GM21529 (cell line): ENCODE data around the gene ADK.

Experiments used
- ATAC-seq: cut with Tn5 transposase; IDR thresholded peaks from one replicate; pipeline ENCODE4 v1.9.1; 2021; ENCODE audit not compliant: unreplicated experiment

Gene ADK

DNA sequence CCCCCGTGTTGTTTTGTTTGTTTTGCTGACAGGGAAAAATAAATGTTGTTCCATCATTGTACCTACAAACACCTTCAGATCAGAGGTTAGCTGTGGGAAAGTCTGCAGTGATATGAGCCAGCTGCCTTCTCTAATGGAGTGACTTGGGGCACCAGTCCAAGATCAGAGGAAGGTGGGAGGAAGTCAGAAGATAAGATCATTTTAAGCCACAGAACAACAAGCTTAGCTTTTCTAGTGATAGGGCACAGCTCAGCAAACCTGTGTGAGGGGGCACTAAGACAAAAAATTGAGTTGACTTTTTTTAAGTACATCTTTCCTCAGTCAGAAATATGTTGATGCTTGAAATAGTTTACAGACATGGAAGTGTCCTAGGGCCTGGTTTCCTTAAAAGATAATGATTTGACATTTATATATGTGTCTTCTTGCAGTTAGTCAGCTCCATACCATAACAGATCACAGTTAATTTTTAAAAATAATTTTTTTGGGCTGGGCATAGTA lies 435.1 kb downstream of the ADK start:
- ATAC-seq = peak; percentile 38

DNA sequence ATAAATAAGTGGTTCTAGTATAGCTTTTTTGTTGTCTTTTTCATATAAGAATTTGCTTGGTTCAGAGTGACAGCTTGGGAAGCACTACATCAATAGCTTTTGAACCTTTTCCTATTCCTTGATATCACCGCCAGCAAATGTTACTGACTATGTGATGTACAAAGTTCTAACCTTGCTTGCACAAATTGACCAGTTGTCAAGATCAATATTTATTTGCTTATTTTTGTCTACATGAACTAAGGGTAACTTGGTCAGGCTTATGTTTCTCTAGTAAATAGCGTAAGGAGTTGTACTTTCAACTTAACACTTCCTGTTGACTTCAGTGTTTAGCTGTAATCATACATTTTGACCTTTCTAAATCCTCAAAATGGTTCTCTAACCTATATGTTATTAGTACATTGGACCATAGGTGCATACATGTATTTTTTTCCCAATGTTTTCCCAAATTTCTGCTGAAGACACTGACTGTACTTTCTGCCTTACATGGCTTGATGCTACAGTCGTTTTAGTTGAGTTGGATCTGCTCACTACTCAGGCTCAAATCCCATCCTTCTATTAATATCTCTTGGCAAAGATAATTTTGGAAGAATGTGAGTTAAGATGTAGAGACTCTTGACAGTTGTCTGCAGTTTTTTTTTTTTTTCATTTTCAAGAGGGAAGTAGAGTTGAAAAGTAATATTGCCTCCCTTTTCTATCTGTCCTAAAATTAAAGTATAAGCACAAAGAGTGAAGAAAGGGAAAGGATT lies 436.3 kb downstream of the ADK start:
- ATAC-seq = no peak

DNA sequence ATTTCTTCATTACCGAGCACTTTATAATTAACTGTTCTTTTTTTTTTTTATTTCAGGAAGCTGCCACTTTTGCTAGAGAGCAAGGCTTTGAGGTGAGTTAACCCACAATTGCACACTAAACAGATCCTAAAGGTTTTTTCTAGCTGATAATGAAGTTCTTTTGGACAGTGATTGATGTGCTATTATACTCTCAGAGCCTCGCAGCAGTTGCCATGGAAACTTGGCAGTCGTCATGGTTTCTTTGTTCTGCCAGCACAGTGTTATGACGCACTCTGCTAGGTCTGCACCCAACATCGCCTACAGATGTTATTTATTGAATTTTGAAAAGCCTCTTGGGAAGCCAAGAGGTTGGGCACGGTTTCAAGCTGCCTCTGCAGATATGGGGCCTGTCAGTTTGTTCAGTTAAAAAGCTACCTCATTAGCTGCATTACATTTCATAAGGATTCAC lies 438.2 kb downstream of the ADK start:
- no peak for ATAC-seq

DNA sequence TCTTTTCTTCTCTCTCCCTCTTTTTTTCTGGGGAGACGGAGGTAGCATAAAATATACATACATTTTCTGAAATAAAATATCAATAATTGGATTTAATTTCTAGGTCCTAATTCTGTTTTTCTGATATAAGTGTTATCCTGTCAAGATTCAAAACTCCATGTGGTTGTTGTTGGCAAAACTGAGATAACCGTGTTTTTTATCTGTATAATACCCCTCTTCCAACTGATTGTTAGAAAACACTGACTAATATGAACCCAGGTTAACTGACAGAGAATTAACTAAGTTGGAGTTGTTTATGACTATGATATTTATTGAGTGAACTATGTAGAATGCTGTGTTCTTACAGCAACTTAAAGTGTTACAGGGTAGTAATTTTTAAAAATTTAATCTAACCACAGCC lies 438.8 kb downstream of the ADK start:
- no peak for ATAC-seq

DNA sequence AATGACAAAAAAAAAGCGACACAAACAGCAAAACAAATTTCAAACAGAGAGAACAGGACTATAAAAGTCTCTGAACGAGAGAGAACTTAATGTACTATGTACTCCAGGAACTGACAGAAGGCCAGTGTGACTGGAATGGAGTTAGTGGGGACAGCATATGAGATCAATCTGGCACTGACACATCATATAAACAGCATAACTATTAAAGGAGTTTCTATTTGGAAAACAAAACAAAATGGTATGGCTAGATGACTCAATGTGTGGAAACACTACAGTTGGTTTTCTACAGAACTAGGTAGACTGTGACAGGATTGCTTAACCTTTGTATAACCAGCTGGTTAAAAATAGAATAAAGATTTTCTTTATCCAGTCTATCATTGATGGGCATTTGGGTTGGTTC lies 442.4 kb downstream of the ADK start:
- ATAC-seq = no peak

DNA sequence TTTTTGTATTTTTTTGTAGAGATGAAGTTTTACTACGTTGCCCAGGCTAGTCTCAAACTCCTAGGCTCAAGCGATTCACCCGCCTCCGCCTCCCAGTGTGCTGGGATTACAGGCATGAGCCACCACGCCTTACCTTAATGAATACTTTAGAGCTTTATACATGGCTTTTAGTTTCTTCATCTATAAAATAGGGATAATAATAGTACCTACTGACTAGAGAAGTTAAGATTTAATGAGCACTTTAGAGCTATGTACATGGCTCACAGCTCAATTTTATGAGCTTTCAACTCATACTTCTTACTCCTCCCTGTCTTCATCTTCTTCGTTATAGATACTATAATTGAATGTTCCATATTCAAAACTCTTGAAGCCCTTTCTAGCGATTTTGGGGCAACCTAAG lies 445.7 kb downstream of the ADK start:
- ATAC-seq = no peak

DNA sequence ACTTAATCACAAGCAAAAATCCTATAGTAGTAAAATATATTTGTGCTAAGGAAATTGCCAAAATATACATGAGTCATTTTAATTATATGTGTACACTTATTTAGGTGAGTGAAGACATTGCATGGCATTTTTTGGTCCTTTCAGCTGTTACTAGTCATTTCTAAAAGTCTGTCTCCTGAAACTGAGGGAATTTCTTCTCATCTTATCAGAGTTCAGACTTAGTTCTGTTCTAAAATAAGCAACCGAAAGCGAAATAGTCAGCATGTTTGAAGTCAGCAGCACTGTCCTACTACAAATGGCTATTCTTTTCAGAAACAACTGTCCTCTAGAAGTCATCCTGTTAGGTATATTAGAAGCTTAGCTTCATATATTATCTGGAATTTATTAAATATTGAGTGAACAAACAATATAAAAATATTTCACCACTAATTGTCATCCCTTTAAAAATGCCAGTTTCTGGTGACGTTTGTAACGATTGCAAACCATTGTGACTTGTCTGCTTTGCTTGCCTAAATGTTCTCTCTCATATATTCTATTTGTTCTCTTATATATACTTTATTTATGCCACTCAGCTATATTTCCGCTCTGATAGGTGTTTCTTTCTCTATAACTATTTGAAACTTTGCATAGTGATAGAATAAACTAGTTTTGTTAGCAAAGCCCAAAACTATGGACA lies 448.0 kb downstream of the ADK start:
- peak; percentile 61 for ATAC-seq

DNA sequence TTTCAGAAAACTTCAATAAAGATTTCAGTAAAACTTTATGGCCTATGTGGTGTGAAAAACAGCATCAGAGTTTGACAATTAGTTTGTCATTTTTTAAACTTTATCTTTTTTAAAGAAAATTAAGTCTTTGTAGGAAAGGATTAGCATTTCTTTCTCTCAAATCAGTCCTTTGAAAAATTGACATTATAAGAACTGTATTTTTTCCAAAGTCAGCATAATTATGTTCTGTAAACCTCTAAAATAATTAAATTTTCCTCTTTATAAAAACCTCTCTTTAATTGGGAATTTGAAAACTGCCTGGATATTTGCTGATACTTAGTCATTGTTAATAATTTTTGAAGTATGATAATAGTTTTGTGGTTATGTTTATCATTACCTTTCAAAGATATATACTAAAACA lies 448.7 kb downstream of the ADK start:
- no peak for ATAC-seq

DNA sequence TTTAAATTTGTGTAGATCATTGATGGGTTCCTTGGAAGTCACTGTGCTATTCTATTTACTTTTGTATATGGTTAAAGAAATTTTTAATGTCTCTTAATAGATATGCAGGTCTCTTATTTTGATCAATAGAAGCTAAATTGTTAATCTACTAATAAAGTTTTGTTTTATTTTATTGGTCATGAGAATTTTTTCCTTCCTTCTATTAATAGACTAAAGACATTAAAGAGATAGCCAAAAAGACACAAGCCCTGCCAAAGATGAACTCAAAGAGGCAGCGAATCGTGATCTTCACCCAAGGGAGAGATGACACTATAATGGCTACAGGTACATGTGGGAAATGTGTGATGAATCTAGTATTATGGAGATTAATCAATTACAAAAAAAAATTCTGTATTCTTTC lies 449.1 kb downstream of the ADK start:
- ATAC-seq = no peak

DNA sequence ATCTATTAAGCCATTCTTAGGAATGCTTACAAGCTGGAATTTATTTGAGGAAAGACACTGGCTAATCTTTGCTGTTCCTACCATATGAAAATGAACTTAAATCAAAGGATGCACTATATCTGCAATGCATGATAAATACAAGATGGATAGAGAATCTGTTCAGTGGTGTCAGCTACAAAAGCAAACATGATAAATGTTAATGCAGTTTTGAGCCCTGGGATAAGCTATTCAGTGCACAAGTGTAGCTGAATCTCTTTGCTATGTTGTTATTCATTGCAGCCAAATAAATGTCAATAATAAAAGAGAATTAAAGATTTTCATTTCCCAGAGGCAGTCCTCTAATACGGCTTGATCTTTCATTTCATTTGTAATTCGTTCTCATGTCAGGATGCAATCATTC lies 451.6 kb downstream of the ADK start:
- no peak for ATAC-seq

DNA sequence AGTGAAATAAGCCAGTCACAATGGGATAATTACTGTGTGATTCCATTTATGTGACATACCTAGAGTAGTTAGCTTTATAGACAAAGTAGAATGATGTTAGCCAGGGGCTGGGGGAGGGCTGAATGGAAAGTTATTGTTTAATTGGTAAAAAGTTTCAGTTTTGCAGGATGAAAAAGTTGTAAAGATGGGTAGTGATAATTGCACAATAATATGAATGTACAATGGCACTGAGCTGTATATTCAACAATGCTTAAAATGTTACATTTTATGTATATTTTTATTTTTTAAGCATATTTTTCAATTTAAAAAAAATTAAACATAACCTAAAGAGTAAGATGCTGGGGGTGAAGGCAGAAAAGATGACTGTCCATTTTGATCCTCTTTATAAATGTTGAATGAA lies 459.3 kb downstream of the ADK start:
- no peak for ATAC-seq

DNA sequence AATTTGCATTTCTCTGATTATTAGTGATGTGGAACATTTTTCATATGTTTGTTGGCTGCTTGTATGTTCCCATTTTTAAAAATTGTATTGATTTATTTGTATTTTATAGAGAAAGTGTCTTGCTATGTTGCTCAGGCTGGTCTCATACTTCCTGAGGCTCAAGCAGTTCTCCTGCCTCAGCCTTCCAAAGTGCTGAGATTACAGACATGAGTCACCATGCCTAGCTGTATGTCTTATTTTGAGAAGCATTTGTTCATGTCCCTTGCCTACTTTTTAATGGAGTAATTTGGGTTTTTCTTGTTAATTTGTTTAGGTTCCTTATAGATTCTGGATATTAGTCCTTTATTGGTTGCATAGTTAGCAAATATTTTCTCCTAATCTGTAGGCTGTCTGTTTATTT lies 461.2 kb downstream of the ADK start:
- ATAC-seq = no peak

DNA sequence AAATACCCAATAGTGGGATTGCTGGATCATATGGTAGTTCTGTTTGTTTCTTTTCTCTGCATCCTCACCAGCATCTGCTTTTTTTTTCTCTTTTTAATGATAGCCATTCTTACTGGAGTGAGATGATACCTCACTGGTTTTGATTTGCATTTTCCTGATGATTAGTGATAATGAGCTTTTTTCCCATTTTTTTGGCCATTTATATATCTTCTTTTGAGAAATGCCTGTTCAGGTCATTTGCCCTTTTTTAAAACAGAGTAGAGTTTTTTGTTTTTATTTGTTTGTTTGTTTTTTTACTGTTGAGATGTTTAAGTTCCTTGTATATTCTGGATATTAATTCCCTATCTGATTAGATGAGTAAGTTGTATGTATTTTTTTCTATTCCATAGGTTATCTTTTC lies 469.6 kb downstream of the ADK start:
- ATAC-seq = no peak

DNA sequence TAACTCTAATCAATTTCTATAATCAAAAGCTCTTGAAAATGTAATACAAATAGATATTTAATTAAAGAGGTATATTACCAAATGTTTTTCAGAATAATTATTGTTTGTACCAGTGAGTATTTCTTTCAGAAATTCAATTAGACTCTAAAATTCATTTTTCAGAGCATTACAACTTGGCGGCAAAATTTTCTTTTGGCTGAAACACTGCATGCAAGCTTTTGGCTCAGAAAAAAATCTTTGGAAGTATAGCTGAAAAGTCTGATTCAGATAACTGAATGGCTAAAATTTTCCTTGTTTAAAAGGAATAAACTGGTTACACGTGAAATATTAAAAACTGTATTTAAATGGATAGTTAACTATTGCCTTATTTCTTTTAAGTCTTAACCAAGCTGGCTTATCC lies 472.8 kb downstream of the ADK start:
- ATAC-seq = no peak

DNA sequence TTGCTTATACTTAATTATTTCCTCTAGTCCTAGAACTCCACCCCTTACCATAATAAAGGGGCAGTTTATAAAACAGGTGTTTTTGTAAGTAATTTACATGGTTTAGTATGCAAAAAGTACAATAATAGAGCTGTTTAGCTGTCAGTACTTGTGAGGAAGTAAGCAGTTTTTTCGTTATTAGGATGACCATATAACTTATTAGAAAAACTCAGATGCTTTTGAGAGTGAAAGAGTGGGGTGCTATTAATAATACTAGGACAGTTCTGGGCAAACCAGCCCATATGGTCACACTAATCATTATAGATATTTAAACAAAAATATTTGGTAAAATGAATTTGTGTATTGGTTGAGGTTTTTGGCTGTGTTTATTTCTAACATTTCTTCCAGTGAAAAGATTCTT lies 473.5 kb downstream of the ADK start:
- no peak for ATAC-seq

DNA sequence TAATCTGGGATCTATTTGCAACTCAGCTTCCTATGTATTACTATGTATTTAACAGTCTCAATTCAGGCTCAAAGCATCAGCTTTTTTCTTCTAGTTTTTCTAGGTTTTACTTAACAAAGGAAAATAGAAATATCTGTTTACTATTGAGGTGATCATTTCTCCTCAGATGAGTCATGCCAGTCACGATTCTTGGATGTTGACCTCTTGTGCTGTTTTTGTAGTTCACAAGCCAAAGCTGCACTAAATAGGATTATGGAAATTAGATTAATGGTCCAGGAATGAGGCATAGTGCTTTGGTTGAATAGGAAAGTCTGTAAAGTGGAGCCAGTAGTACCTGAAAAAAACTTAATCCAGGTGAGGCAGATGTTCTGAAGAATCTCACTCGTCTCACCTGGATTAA lies 477.1 kb downstream of the ADK start:
- no peak for ATAC-seq

DNA sequence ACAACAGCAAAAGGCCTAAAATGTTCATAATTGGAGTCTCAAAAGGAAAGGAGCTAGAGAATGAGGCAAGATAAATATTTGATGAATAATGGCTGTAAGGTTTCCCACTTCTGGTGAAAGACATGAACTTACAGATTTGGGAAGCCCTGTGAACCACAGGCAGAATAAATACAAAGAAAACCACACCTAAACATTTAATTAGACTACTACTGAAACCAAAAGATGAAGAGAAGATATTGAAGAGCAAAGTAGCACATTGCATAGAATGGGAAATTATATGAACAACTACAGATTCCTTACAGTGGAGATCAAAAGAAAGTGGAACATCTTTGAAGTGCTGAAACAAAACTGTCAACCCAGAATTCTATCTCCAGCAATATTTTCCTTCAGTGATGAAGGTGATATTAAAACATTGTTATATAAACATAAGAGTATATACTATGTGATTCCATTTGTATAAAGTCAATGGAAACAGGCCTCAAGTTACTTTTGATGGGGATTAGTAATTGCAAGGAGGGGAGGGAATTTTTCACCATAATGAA lies 484.0 kb downstream of the ADK start:
- no peak for ATAC-seq

DNA sequence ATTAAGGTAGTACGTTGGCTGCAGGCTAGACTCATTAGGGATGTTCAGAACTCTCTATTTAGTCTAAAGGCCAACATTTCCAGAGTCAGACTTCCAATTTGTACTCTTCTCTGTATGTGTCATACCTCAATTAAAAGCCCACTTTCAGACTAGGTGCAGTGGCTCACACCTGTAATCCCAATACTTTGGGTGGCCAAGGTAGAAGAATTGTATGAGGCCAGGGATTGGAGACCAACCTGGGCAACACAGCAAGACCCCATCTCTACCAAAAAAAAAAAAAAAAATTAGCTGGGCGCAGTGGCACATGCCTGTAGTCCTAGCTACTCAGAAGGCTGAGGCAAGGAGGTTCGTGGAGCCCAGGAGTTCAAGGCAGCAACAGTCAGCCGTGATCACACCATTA lies 484.6 kb downstream of the ADK start:
- no peak for ATAC-seq

DNA sequence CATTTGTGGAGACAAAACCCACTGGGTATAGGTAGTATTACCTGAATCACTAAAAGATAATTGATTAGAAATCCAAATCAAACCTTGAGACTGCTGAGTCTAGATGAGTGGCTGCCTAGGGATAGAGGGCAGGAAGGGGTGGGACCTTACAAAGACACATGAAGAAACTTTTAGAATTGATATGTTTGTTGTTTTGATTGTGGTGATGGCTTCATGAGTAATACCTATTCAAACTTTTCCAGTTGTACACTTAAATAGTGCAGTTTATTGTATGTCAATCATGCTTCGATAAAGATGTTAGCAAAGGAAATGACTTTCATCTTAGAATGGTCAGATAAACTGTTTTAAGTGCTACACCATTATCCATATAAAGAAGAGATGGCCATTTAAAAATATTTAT lies 486.7 kb downstream of the ADK start:
- no peak for ATAC-seq

DNA sequence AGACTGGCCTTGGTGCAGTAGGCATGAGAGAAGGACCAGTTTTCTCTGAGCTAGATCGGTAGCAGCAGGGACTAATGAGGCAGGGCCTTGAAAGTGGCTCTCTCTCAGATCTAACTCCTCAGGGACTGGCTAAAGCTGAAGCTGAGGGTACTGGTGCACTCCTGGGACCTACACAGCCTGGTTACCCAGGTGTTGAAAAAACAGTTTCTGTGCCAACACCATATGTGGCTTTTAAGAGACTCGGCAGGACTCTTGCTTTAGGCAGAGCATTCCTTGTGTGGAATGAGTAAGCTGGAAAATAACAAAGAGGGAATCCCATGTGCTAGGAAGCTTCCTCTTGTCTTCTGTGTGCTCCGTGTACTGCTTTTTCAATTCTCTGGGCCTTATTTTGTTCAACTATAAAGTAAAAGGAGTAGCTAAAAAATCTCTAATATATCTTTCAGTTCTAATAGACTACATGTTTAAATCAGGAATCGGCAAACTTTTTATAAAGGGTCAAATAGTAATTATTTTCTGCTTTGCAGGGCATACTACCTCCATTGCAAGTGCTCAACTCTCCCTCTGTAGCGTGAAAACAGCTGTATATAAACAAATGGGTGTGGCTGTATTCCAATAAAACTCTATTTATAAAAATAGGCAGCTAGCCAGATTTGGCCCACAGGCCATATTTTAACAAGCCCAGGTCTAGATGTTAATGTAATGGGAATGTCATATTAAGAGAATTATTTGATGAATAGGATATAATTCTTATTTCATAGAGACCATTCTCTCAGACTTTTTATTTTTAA lies 489.3 kb downstream of the ADK start:
- no peak for ATAC-seq

DNA sequence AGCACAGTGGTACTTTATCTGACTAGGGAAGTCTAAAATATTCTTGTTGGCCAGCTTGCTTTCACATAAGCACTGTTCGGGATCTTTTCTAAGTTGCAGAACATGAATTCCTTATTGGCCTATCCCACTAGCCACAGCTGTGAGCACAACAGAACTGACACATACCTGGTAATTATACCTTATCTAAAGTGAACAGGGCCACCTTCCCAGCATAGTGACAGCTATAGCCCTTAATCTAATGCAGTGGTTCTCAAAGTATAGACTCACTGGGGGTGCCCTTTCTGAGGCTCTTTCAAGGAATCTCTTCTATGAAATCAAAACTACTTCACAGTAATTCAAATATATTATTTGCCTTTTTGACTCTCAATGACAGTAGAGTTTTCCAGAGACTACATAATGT lies 490.6 kb downstream of the ADK start:
- no peak for ATAC-seq
